ENCODE measurements around the gene AUTS2.

GRCh38 chr7:70710011-70710480, 1111.8 kb downstream of the AUTS2 start:
- no peak for TF ChIP-seq EZH2 (IDR thresholded peaks at IDR 0.05; ENCODE audit: insufficient read depth, poor library complexity, severe bottlenecking)
- no peak for TF ChIP-seq EZH2phosphoT487 (IDR thresholded peaks at IDR 0.05; ENCODE audit: insufficient read depth, low read depth)

Measured in GM23248 (cell line).